ENCODE results near the gene SPTLC2. TPM values are rescaled to one million over a fixed set of nuclear protein-coding genes. Genes with fewer than 3 reads are reported as not detected.
"Not testable (repeated sequence)": the region's sequence is repeated elsewhere in the genome, so short reads cannot be mapped to it uniquely, and the experiment has no call there.

The SPTLC2 gene
- total RNA-seq, 1 donor from 2014 or later = 33.0 TPM

- no peaks in the 10 kb centered on the region for H3K36me3 ChIP-seq (ENCODE audit: control insufficient read depth, insufficient read depth, low read length)
Observed at GRCh38 chr14:77541905-77542304, 74.5 kb downstream of the SPTLC2 start.

DNA sequence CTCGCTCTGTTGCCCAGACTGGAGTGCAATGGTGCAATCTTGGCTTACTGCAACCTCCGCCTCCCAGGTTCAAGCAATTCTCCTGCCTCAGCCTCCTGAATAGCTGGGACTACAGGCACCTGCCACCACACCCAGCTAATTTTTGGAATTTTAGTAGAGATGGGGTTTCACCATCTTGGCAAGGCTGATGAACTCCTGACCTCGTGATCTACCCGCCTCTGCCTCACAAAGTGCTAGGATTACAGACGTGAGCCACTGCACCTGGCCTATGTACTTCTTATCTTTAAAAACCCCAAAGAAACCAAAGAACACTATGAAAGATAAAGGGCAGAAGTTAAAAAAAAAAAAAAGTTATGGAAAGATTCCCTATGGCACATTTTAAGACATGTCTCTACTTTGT, 79.5 kb downstream of the SPTLC2 start:
- not testable (repeated sequence) for H3K36me3 ChIP-seq (ENCODE audit: control insufficient read depth, insufficient read depth, low read length); DNase-seq (ENCODE audit: low read depth); H3K27me3 ChIP-seq (ENCODE audit: control insufficient read depth, insufficient read depth, low read length); H3K4me3 ChIP-seq (ENCODE audit: low read depth, low read length)

More at GRCh38 chr14:77541905-77542304, 74.5 kb downstream of the SPTLC2 start:
- H3K27me3 ChIP-seq (ENCODE audit: control insufficient read depth, insufficient read depth, low read length) = no peaks in the 10 kb centered on the region
- no peak for TF ChIP-seq CTCF (IDR thresholded peaks at IDR 0.05; ENCODE audit: insufficient read depth, low read length, poor library complexity, severe bottlenecking)
- H3K4me3 ChIP-seq (ENCODE audit: low read depth, low read length) = no peak overlapping the region
- DNase-seq (ENCODE audit: low read depth) = no peak

GRCh38 chr14:77531071-77531470, 85.4 kb downstream of the SPTLC2 start:
- no peak for DNase-seq (ENCODE audit: low read depth)
- Histone ChIP-seq H3K27me3 (ENCODE audit: control insufficient read depth, insufficient read depth, low read length) (no peaks in the 10 kb centered on the region), H3K36me3 (ENCODE audit: control insufficient read depth, insufficient read depth, low read length) (no peaks in the 10 kb centered on the region), H3K4me3 (ENCODE audit: low read depth, low read length) (no peak overlapping the region)
- TF ChIP-seq CTCF (IDR thresholded peaks at IDR 0.05; ENCODE audit: insufficient read depth, low read length, poor library complexity, severe bottlenecking) = no peak

DNA sequence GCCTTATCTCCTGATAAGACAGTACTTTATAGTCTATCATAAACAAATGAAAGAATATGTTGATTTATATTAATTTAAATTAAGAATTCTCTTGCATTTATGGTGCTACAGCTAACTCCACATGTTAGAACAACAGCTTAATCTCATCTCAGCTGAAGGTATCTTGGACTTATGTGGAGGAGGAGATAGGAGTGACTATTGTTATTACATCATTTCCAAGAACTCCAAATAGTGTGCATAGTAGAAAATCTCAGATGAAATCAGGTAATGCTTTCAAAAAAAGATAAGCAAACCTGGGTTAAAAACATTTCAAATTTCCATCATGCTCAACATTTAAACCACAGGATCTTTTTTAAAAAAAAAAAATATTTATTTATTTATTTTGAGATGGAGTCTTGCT, 86.5 kb downstream of the SPTLC2 start:
- Histone ChIP-seq H3K4me3 (ENCODE audit: low read depth, low read length) (no peak overlapping the region), H3K36me3 (ENCODE audit: control insufficient read depth, insufficient read depth, low read length) (no peaks in the 10 kb centered on the region), H3K27me3 (ENCODE audit: control insufficient read depth, insufficient read depth, low read length) (no peaks in the 10 kb centered on the region)
- no peak for DNase-seq (ENCODE audit: low read depth)
- no peak for TF ChIP-seq CTCF (IDR thresholded peaks at IDR 0.05; ENCODE audit: insufficient read depth, low read length, poor library complexity, severe bottlenecking)

GRCh38 chr14:77529213-77529612, 87.2 kb downstream of the SPTLC2 start:
- no peak for DNase-seq (ENCODE audit: low read depth)
- H3K36me3 ChIP-seq (ENCODE audit: control insufficient read depth, insufficient read depth, low read length) = no peaks in the 10 kb centered on the region
- H3K4me3 ChIP-seq (ENCODE audit: low read depth, low read length) = no peak overlapping the region
- H3K27me3 ChIP-seq (ENCODE audit: control insufficient read depth, insufficient read depth, low read length) = no peaks in the 10 kb centered on the region
- no peak for TF ChIP-seq CTCF (IDR thresholded peaks at IDR 0.05; ENCODE audit: insufficient read depth, low read length, poor library complexity, severe bottlenecking)

DNA sequence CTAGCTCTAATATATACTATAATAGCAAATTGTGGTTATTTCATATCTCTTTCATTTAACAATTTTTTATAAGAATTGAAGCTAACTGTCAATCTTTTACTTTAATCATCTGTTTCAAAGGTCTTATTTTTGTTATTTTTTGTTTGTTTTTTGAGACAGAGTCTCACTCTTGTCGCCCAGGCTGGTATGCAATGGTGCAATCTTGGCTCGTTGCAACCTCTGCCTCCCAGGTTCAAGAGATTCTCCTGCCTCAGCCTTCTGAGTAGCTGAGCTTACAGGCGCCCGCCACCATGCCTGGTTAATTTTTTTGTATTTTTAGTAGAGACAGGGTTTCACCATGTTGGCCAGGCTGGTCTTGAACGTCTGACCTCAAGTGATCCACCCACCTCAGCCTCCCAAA, 87.7 kb downstream of the SPTLC2 start:
- H3K27me3 ChIP-seq (ENCODE audit: control insufficient read depth, insufficient read depth, low read length); DNase-seq (ENCODE audit: low read depth); H3K36me3 ChIP-seq (ENCODE audit: control insufficient read depth, insufficient read depth, low read length); H3K4me3 ChIP-seq (ENCODE audit: low read depth, low read length): not testable (repeated sequence)

GRCh38 chr14:77526266-77526665, 90.2 kb downstream of the SPTLC2 start:
- Histone ChIP-seq H3K27me3 (ENCODE audit: control insufficient read depth, insufficient read depth, low read length) (no peaks in the 10 kb centered on the region), H3K4me3 (ENCODE audit: low read depth, low read length) (no peak overlapping the region), H3K36me3 (ENCODE audit: control insufficient read depth, insufficient read depth, low read length) (no peaks in the 10 kb centered on the region)
- TF ChIP-seq CTCF (IDR thresholded peaks at IDR 0.05; ENCODE audit: insufficient read depth, low read length, poor library complexity, severe bottlenecking) = no peak
- no peak for DNase-seq (ENCODE audit: low read depth)

Data from kidney epithelial cell (primary cell).